WTC11 (cell line): Measurements from ENCODE around the gene NEK3. TPM values are rescaled to one million over a fixed set of nuclear protein-coding genes. Genes with fewer than 3 reads are reported as not detected.
"Not testable (repeated sequence)": the region's sequence is repeated elsewhere in the genome, so short reads cannot be mapped to it uniquely, and the experiment has no call there.

Experiments
- ATAC-seq: fragments of 200-7000 bp; cut with Tn5 transposase; 2 replicates; pipeline ENCODE4 v1.10.0; 2021; ENCODE audit warnings: mild to moderate bottlenecking, moderate library complexity
- CTCF ChIA-PET: fragments of 300-600 bp; sonication (Branson Sonifier 250); formaldehyde crosslinking; loops from one replicate; lab custom pipeline; 2021; ENCODE audit warnings: antibody characterized with exemption; lab: Charles Lee
- POLR2A ChIA-PET: fragments of 350-600 bp; sonication (Branson Sonifier 250); formaldehyde crosslinking; loops from one replicate; lab custom pipeline; 2021; ENCODE audit warnings: antibody characterized with exemption; lab: Charles Lee
- DNase-seq: peaks from one replicate; pipeline ENCODE4 v3.0.0; 2021; ENCODE audit warnings: low spot score
- H3K27ac Mint-ChIP-seq: 2 replicates; pipeline ENCODE4 v1.8.0; 2021; ENCODE audit warnings: mixed read lengths
- H3K27me3 Mint-ChIP-seq: 2 replicates; pipeline ENCODE4 v1.8.0; 2021; ENCODE audit warnings: low read depth, mild to moderate bottlenecking, moderate library complexity, mixed read lengths
- H3K36me3 Mint-ChIP-seq: 2 replicates; pipeline ENCODE4 v1.8.0; 2021; ENCODE audit warnings: mixed read lengths
- H3K4me1 Mint-ChIP-seq: 2 replicates; pipeline ENCODE4 v1.8.0; 2022; ENCODE audit warnings: mixed read lengths
- H3K4me3 Mint-ChIP-seq: 2 replicates; pipeline ENCODE4 v1.8.0; 2021; ENCODE audit warnings: mild to moderate bottlenecking, moderate library complexity, mixed read lengths
- H3K9me3 Mint-ChIP-seq: 2 replicates; pipeline ENCODE4 v1.8.0; 2021; ENCODE audit warnings: mixed read lengths
- AFF4 ChIP-seq: sonication (generic); formaldehyde crosslinking; IDR thresholded peaks from 2 replicates; pipeline ENCODE4 v1.8.1; 2023; ENCODE audit warnings: mild to moderate bottlenecking, missing genetic modification reagents, borderline replicate concordance
- CBFB ChIP-seq: sonication (generic); formaldehyde crosslinking; IDR thresholded peaks from 2 replicates; pipeline ENCODE4 v1.8.1; 2022; ENCODE audit warnings: mild to moderate bottlenecking, low read depth, missing genetic modification reagents
- CTCF ChIP-seq: fragments of 200-600 bp; IDR thresholded peaks from 2 replicates; pipeline ENCODE4 v1.8.0; 2022; ENCODE audit warnings: antibody characterized with exemption
- E2F5 ChIP-seq: sonication (generic); formaldehyde crosslinking; IDR thresholded peaks from 2 replicates; pipeline ENCODE4 v1.8.1; 2022; ENCODE audit warnings: mild to moderate bottlenecking, moderate library complexity, missing genetic modification reagents
- FOXP1 ChIP-seq: sonication (generic); formaldehyde crosslinking; IDR thresholded peaks from 2 replicates; pipeline ENCODE4 v1.8.0; 2022; ENCODE audit warnings: missing genetic modification reagents, mild to moderate bottlenecking, moderate library complexity, borderline replicate concordance
- FOXP4 ChIP-seq: sonication (generic); formaldehyde crosslinking; IDR thresholded peaks from 2 replicates; pipeline ENCODE4 v1.8.0; 2022; ENCODE audit warnings: mild to moderate bottlenecking, missing genetic modification reagents
- GABPB1 ChIP-seq: sonication (generic); formaldehyde crosslinking; IDR thresholded peaks from 2 replicates; pipeline ENCODE4 v1.8.1; 2023; ENCODE audit warnings: mild to moderate bottlenecking, missing genetic modification reagents
- GRHL2 ChIP-seq: fragments of 250-450 bp; sonication (Bioruptor Pico); IDR thresholded peaks from 2 replicates; pipeline ENCODE4 v1.8.0; 2022; ENCODE audit warnings: mild to moderate bottlenecking, moderate library complexity; ENCODE audit not compliant: insufficient replicate concordance, severe bottlenecking
- KAT7 ChIP-seq: sonication (generic); formaldehyde crosslinking; IDR thresholded peaks from 2 replicates; pipeline ENCODE4 v1.8.1; 2023; ENCODE audit warnings: missing genetic modification reagents, mild to moderate bottlenecking, borderline replicate concordance
- OVOL2 ChIP-seq: fragments of 250-450 bp; sonication (Bioruptor Pico); IDR thresholded peaks from 2 replicates; pipeline ENCODE4 v1.9.0; 2021; ENCODE audit warnings: mild to moderate bottlenecking, borderline replicate concordance
- SOX15 ChIP-seq: fragments of 250-450 bp; sonication (Bioruptor Pico); IDR thresholded peaks from 2 replicates; pipeline ENCODE4 v1.9.0; 2021; ENCODE audit warnings: mild to moderate bottlenecking
- STAT6 ChIP-seq: sonication (generic); formaldehyde crosslinking; conservative IDR thresholded peaks from 2 replicates; pipeline ENCODE4 v1.8.1; 2023; ENCODE audit warnings: mild to moderate bottlenecking, low read depth, missing genetic modification reagents, moderate library complexity
- TEAD1 ChIP-seq: sonication (generic); formaldehyde crosslinking; IDR thresholded peaks from 2 replicates; pipeline ENCODE4 v1.8.0; 2022; ENCODE audit warnings: mild to moderate bottlenecking, missing genetic modification reagents
- ZMAT4 ChIP-seq: fragments of 250-450 bp; sonication (Bioruptor Pico); IDR thresholded peaks from 2 replicates; pipeline ENCODE4 v1.9.0; 2021; ENCODE audit warnings: mild to moderate bottlenecking
- ZNF121 ChIP-seq: sonication (generic); formaldehyde crosslinking; IDR thresholded peaks from 2 replicates; pipeline ENCODE4 v1.8.0; 2023; ENCODE audit warnings: missing genetic modification reagents
- ZNF138 ChIP-seq: sonication (generic); formaldehyde crosslinking; conservative IDR thresholded peaks from 2 replicates; pipeline ENCODE4 v1.8.1; 2022; ENCODE audit warnings: mild to moderate bottlenecking, moderate library complexity, missing genetic modification reagents
- ZNF317 ChIP-seq: sonication (generic); formaldehyde crosslinking; IDR thresholded peaks from 2 replicates; pipeline ENCODE4 v1.8.1; 2023; ENCODE audit warnings: low read depth, mild to moderate bottlenecking, moderate library complexity, missing genetic modification reagents, borderline replicate concordance
- total RNA-seq: library from RNA; stranded (reverse); gene quantifications from 3 replicates; pipeline ENCODE4 v1.2.3, GENCODE V29; 2021

NEK3 gene
- total RNA-seq, 1 experiment from 2014 or later = 33.3 TPM

- TF ChIP-seq AFF4 (CRISPR knock-in tag) (no peak), KAT7 (CRISPR knock-in tag) (no peak), OVOL2 (CRISPR knock-in tag) (no peak), STAT6 (CRISPR knock-in tag) (no peak), E2F5 (CRISPR knock-in tag) (no peak), CTCF (no peak)
These were observed 6.0 kb upstream of the NEK3 start (continued) for GRCh38 chr13:52165411-52165810.

GRCh38 chr13:52164989-52165388 is 5.6 kb upstream of the NEK3 start:
- Mint-ChIP-seq H3K36me3 (peaks cover 10% of the 10 kb centered on the region), H3K9me3 (no peaks in the 10 kb centered on the region; the same call in 1 of the 2 replicates), H3K4me3 (no peak overlapping the region), H3K27ac (no peak overlapping the region), H3K4me1 (peaks cover 8% of the 10 kb centered on the region), H3K27me3 (peaks cover 9% of the 10 kb centered on the region)
- CTCF ChIA-PET = interaction anchor here (0.9 kb wide), 1 partner anchor 241 kb away, joined by 4 read pairs; no protein-coding TSS in a partner anchor
- no peak for ATAC-seq
- TF ChIP-seq ZNF317 (CRISPR knock-in tag) (no peak), FOXP1 (CRISPR knock-in tag) (no peak), ZNF138 (no peak), FOXP4 (CRISPR knock-in tag) (no peak), CTCF (no peak), CBFB (CRISPR knock-in tag) (no peak), GRHL2 (CRISPR knock-in tag) (no peak), TEAD1 (CRISPR knock-in tag) (no peak), GABPB1 (CRISPR knock-in tag) (no peak), ZMAT4 (CRISPR knock-in tag) (no peak), ZNF121 (no peak), SOX15 (CRISPR knock-in tag) (no peak)
- no peak for DNase-seq
- POLR2A ChIA-PET = no interaction called here

GRCh38 chr13:52163878-52164277 is 4.5 kb upstream of the NEK3 start:
- H3K9me3 Mint-ChIP-seq, DNase-seq, CTCF ChIA-PET, H3K4me3 Mint-ChIP-seq, ATAC-seq, H3K27ac Mint-ChIP-seq: not testable (repeated sequence)
- peaks cover 13% of the 10 kb centered on the region for H3K4me1 Mint-ChIP-seq
- H3K27me3 Mint-ChIP-seq = peaks cover 14% of the 10 kb centered on the region
- POLR2A ChIA-PET = interaction anchor here (0.6 kb wide), 1 partner anchor 148 kb away, joined by 3 read pairs; no protein-coding TSS in a partner anchor
- H3K36me3 Mint-ChIP-seq = peaks cover 11% of the 10 kb centered on the region
